Smooth muscle cell of bladder (primary cell): ENCODE data around the gene ZNF420. TPM values are rescaled to one million over a fixed set of nuclear protein-coding genes. Genes with fewer than 3 reads are reported as not detected.

ENCODE experiments used
- total RNA-seq: library from RNA; depleted of rRNA; stranded (reverse); fragments of >200 nt; gene quantifications from 2 replicates; pipeline ENCODE4 v1.2.3, GENCODE V29; 2014

Gene ZNF420
- total RNA-seq, result 6.4 and 8.7 TPM in 2 replicates

GRCh38 chr19:37077934-37078716 is at the start of gene ZNF420:
Gene ZNF420, plus strand, starts transcription at chr19:37078433. Its CDS starts 10,686 bp downstream, at chr19:37089119.

GRCh38 chr19:37172368-37173366 is 94.4 kb downstream of the ZNF420 start, which contains the start of gene ZNF585A:
Gene ZNF585A, minus strand, starts transcription at chr19:37172695. Its CDS starts 2,785 bp downstream, at chr19:37169910.

Other genes starting within 250 kb of the ZNF420 start
- 6.8 and 8.7 TPM in 2 replicates for gene ZNF790, start 240.0 kb upstream of the ZNF420 start, total RNA-seq
- 1.4 and 1.7 TPM in 2 replicates for gene ZNF345, start 227.6 kb upstream of the ZNF420 start, total RNA-seq
- gene ZNF829, start 162.1 kb upstream of the ZNF420 start, total RNA-seq, result 2.4 and 2.9 TPM in 2 replicates
- gene ZNF568, start 162.1 kb upstream of the ZNF420 start, total RNA-seq, result 18.0 and 18.2 TPM in 2 replicates
- gene ZNF585A, start 94.3 kb downstream of the ZNF420 start, total RNA-seq, result 8.2 and 8.7 TPM in 2 replicates
- gene ZNF585B, start 132.1 kb downstream of the ZNF420 start, total RNA-seq, result 17.0 and 20.3 TPM in 2 replicates
- gene ZNF383, start 139.8 kb downstream of the ZNF420 start, total RNA-seq, result 5.5 and 6.0 TPM in 2 replicates